SK-N-SH treated with all-trans-retinoic acid at 6 μM for 48 hours (cell line): ENCODE results near the gene NPPB.

Source experiments
- CREB5 ChIP-seq: fragments of 250-450 bp; sonication (Bioruptor Pico); IDR thresholded peaks from 2 replicates; pipeline ENCODE4 v1.5.1; 2020; ENCODE audit warnings: low read depth, mild to moderate bottlenecking, moderate library complexity
- CSDC2 ChIP-seq: fragments of 250-450 bp; sonication (Bioruptor Pico); IDR thresholded peaks from 2 replicates; pipeline ENCODE4 v1.5.0; 2020; ENCODE audit warnings: mild to moderate bottlenecking, moderate library complexity
- ISL1 ChIP-seq: fragments of 250-450 bp; sonication (Bioruptor Pico); IDR thresholded peaks from 2 replicates; pipeline ENCODE4 v2.1.2; 2022; ENCODE audit warnings: mild to moderate bottlenecking, moderate library complexity
- OSR1 ChIP-seq: fragments of 250-450 bp; sonication (Bioruptor Pico); IDR thresholded peaks from 2 replicates; pipeline ENCODE4 v1.8.0; 2022; ENCODE audit warnings: moderate library complexity, mild to moderate bottlenecking, inconsistent platforms
- SNAI2 ChIP-seq: fragments of 250-450 bp; sonication (Bioruptor Pico); IDR thresholded peaks from 2 replicates; pipeline ENCODE4 v1.5.0; 2020; ENCODE audit warnings: mild to moderate bottlenecking, moderate library complexity
- ZFP3 ChIP-seq: fragments of 250-450 bp; sonication (Bioruptor Pico); IDR thresholded peaks from 2 replicates; pipeline ENCODE4 v1.5.0; 2020; ENCODE audit warnings: mild to moderate bottlenecking, moderate library complexity
- ZFP30 ChIP-seq: fragments of 450-650 bp; formaldehyde crosslinking; IDR thresholded peaks from 2 replicates; pipeline ENCODE4 v1.5.0; 2022; ENCODE audit warnings: mild to moderate bottlenecking, moderate library complexity
- ZNF8 ChIP-seq: fragments of 450-650 bp; formaldehyde crosslinking; IDR thresholded peaks from 2 replicates; pipeline ENCODE4 v1.5.0; 2020; ENCODE audit warnings: mild to moderate bottlenecking, moderate library complexity

GRCh38 chr1:11860083-11860482 is 1.3 kb upstream of the NPPB start:
- TF ChIP-seq CREB5 (no peak), OSR1 (CRISPR knock-in tag) (no peak), ZNF8 (CRISPR knock-in tag) (no peak), ZFP30 (CRISPR knock-in tag) (no peak), SNAI2 (CRISPR knock-in tag) (no peak), ZFP3 (CRISPR knock-in tag) (no peak), CSDC2 (no peak), ISL1 (CRISPR knock-in tag) (no peak)
